IMR-90 (cell line): ENCODE data around the gene TMC1. TPM values are rescaled to one million over a fixed set of nuclear protein-coding genes. Genes with fewer than 3 reads are reported as not detected.

Source experiments
- ATAC-seq: fragments of 200-7000 bp; cut with Tn5 transposase; 2 replicates; pipeline ENCODE4 v1.9.1; 2020; ENCODE audit warnings: low read depth, mild to moderate bottlenecking, moderate library complexity
- BruUV-seq: library from RNA; stranded (reverse); fragments of 400-500 nt; replicated peaks from 2 replicates; lab custom pipeline; 2021; lab: Mats Ljungman, UMichigan
- CTCF ChIA-PET: fragments of 300-600 bp; formaldehyde crosslinking; extraction: SDS; loops from one replicate; lab custom pipeline; 2021; ENCODE audit warnings: antibody characterized with exemption; lab: Yijun Ruan, JAX
- POLR2A ChIA-PET: fragments of 300-600 bp; sonication (Branson Sonifier 250); formaldehyde crosslinking; loops from one replicate; lab custom pipeline; 2022; ENCODE audit warnings: antibody characterized with exemption; ENCODE audit not compliant: unreplicated experiment; lab: Charles Lee
- DNase-seq: peaks from one replicate; pipeline ENCODE4 v3.0.0; 2013
- H2AFZ ChIP-seq: replicated peaks from 2 replicates; pipeline ENCODE3; 2013; ENCODE audit warnings: low read length, mild to moderate bottlenecking; ENCODE audit not compliant: poor library complexity
- H2AK5ac ChIP-seq: 2 replicates; pipeline ENCODE4 v1.6.1; 2013; ENCODE audit warnings: low read depth, low read length, inconsistent platforms
- H2AK9ac ChIP-seq: replicated peaks from 2 replicates; pipeline ENCODE3; 2013; ENCODE audit warnings: mild to moderate bottlenecking, low read depth, low read length, moderate library complexity; ENCODE audit not compliant: poor library complexity
- H2BK120ac ChIP-seq: 2 replicates; pipeline ENCODE4 v1.6.1; 2013; ENCODE audit warnings: low read depth, low read length, inconsistent platforms
- H2BK15ac ChIP-seq: 3 replicates; pipeline ENCODE4 v1.6.1; 2013; ENCODE audit warnings: low read depth, low read length, inconsistent platforms
- H2BK20ac ChIP-seq: 2 replicates; pipeline ENCODE4 v1.6.1; 2013; ENCODE audit warnings: low read depth, mild to moderate bottlenecking, inconsistent platforms, low read length, moderate library complexity
- H2BK5ac ChIP-seq: 2 replicates; pipeline ENCODE4 v1.6.1; 2013; ENCODE audit warnings: mild to moderate bottlenecking, low read depth, low read length, inconsistent platforms; ENCODE audit not compliant: poor library complexity, severe bottlenecking
- H3K14ac ChIP-seq: replicated peaks from 2 replicates; pipeline ENCODE4 v1.6.1; 2013; ENCODE audit warnings: low read depth, low read length, inconsistent platforms
- H3K18ac ChIP-seq: 2 replicates; pipeline ENCODE4 v1.6.1; 2013; ENCODE audit warnings: low read depth, low read length, control low read depth
- H3K23ac ChIP-seq: 2 replicates; pipeline ENCODE4 v1.6.1; 2013; ENCODE audit warnings: low read depth, low read length, inconsistent platforms
- H3K27ac ChIP-seq: 2 replicates; pipeline ENCODE4 v1.5.1; 2013; ENCODE audit warnings: mild to moderate bottlenecking, control low read depth, low read length; ENCODE audit not compliant: insufficient read depth
- H3K27me3 ChIP-seq: 2 replicates; pipeline ENCODE4 v1.6.1; 2013; ENCODE audit warnings: low read length; ENCODE audit not compliant: control insufficient read depth, insufficient read depth
- H3K36me3 ChIP-seq: 2 replicates; pipeline ENCODE4 v1.6.1; 2013; ENCODE audit warnings: low read length, mixed read lengths; ENCODE audit not compliant: control insufficient read depth, insufficient read depth
- H3K4ac ChIP-seq: 2 replicates; pipeline ENCODE4 v1.6.1; 2013; ENCODE audit warnings: low read depth, low read length, inconsistent platforms
- H3K4me1 ChIP-seq: 2 replicates; pipeline ENCODE4 v1.6.1; 2013; ENCODE audit warnings: low read length, mixed read lengths; ENCODE audit not compliant: control insufficient read depth, insufficient read depth
- H3K4me2 ChIP-seq: 2 replicates; pipeline ENCODE4 v1.6.1; 2013; ENCODE audit warnings: low read depth, mild to moderate bottlenecking, control low read depth, low read length, moderate library complexity
- H3K4me3 ChIP-seq: 2 replicates; pipeline ENCODE4 v1.5.1; 2013; ENCODE audit warnings: low read depth, mild to moderate bottlenecking, control low read depth, low read length, moderate library complexity; ENCODE audit not compliant: insufficient read depth
- H3K56ac ChIP-seq: 2 replicates; pipeline ENCODE4 v1.6.1; 2013; ENCODE audit warnings: low read length, inconsistent platforms; ENCODE audit not compliant: insufficient read depth; ENCODE audit errors: extremely low read depth
- H3K79me1 ChIP-seq, 2 experiments: 2 replicates each; pipeline ENCODE4 v1.6.1; 2013; ENCODE audit warnings: low read length in 2 of 2, inconsistent platforms in 1 of 2, low read depth in 1 of 2
- H3K9ac ChIP-seq: 2 replicates; pipeline ENCODE4 v1.6.1; 2013; ENCODE audit warnings: low read depth, low read length, control low read depth
- H3K9me1 ChIP-seq: 2 replicates; pipeline ENCODE4 v1.6.1; 2013; ENCODE audit warnings: low read length, inconsistent platforms; ENCODE audit not compliant: insufficient read depth
- H3K9me3 ChIP-seq: 2 replicates; pipeline ENCODE4 v1.6.1; 2013; ENCODE audit warnings: low read length; ENCODE audit not compliant: control insufficient read depth, insufficient read depth
- H4K20me1 ChIP-seq: 2 replicates; pipeline ENCODE4 v1.6.1; 2013; ENCODE audit warnings: low read length, inconsistent platforms; ENCODE audit not compliant: insufficient read depth
- H4K5ac ChIP-seq: 2 replicates; pipeline ENCODE4 v1.6.1; 2013; ENCODE audit warnings: mild to moderate bottlenecking, low read depth, low read length, control low read depth
- H4K8ac ChIP-seq, 2 experiments: 2 replicates each; pipeline ENCODE4 v1.6.1; 2013; ENCODE audit warnings: low read depth in 2 of 2, low read length in 2 of 2, control low read depth in 1 of 2, inconsistent platforms in 1 of 2
- H4K91ac ChIP-seq: 2 replicates; pipeline ENCODE4 v1.6.1; 2013; ENCODE audit warnings: low read depth, low read length, inconsistent platforms; ENCODE audit not compliant: insufficient read depth
- BHLHE40 ChIP-seq: fragments of 150-350 bp; IDR thresholded peaks from 2 replicates; pipeline ENCODE4 v1.6.1; 2016; ENCODE audit warnings: mild to moderate bottlenecking, low read depth, low read length
- CEBPB ChIP-seq: IDR thresholded peaks from 2 replicates; pipeline ENCODE4 v1.6.1; 2012; ENCODE audit warnings: low read depth, low read length, improper control_type of control experiment
- CHD1 ChIP-seq: IDR thresholded peaks from 2 replicates; pipeline ENCODE4 v1.6.1; 2012; ENCODE audit warnings: low read depth, low read length, improper control_type of control experiment
- FOS ChIP-seq: fragments of 150-350 bp; IDR thresholded peaks from 2 replicates; pipeline ENCODE4 v1.6.1; 2016; ENCODE audit warnings: low read depth, low read length
- MAFK ChIP-seq: IDR thresholded peaks from 2 replicates; pipeline ENCODE4 v1.6.1; 2012; ENCODE audit warnings: low read depth, low read length, improper control_type of control experiment
- MAZ ChIP-seq: IDR thresholded peaks from 2 replicates; pipeline ENCODE4 v1.6.1; 2012; ENCODE audit warnings: low read depth, mild to moderate bottlenecking, low read length, improper control_type of control experiment, moderate library complexity, borderline replicate concordance
- MXI1 ChIP-seq: IDR thresholded peaks from 2 replicates; pipeline ENCODE4 v1.6.1; 2012; ENCODE audit warnings: low read depth, mild to moderate bottlenecking, low read length, moderate library complexity, borderline replicate concordance
- NFE2L2 ChIP-seq: fragments of 150-350 bp; IDR thresholded peaks from 2 replicates; pipeline ENCODE4 v1.6.1; 2016; ENCODE audit warnings: low read depth, mild to moderate bottlenecking, low read length
- POLR2A ChIP-seq: IDR thresholded peaks from 2 replicates; pipeline ENCODE4 v1.6.1; 2012; ENCODE audit warnings: mild to moderate bottlenecking, low read depth, low read length
- RAD21 ChIP-seq: IDR thresholded peaks from 2 replicates; pipeline ENCODE4 v1.6.1; 2012; ENCODE audit warnings: low read length, improper control_type of control experiment
- RCOR1 ChIP-seq: IDR thresholded peaks from 2 replicates; pipeline ENCODE4 v1.6.1; 2012; ENCODE audit warnings: mild to moderate bottlenecking, low read length, improper control_type of control experiment; ENCODE audit not compliant: insufficient replicate concordance
- RFX5 ChIP-seq: IDR thresholded peaks from 2 replicates; pipeline ENCODE4 v1.8.0; 2012; ENCODE audit warnings: low read depth, mild to moderate bottlenecking, low read length, moderate library complexity
- SMC3 ChIP-seq: fragments of 150-350 bp; IDR thresholded peaks from 2 replicates; pipeline ENCODE4 v1.6.1; 2016; ENCODE audit warnings: low read depth, mild to moderate bottlenecking, antibody characterized with exemption, low read length, moderate library complexity
- USF2 ChIP-seq: fragments of 150-350 bp; IDR thresholded peaks from 2 replicates; pipeline ENCODE4 v1.6.1; 2017; ENCODE audit warnings: mild to moderate bottlenecking, antibody characterized with exemption, low read length, low read depth
- dilution Hi-C: fragments of 300-500 bp; cut with HindIII; formaldehyde crosslinking; loops from one replicate; pipeline ENCODE4 v1.14.3; 2018; ENCODE audit warnings: low sequenced_read_pairs; ENCODE audit not compliant: unreplicated experiment
- in situ Hi-C: fragments of 300-500 bp; cut with MboI; formaldehyde crosslinking; loops from 3 replicates; pipeline ENCODE4 v1.14.3; 2019; ENCODE audit warnings: low sequenced_read_pairs, inconsistent platforms, mixed read lengths
- intact Hi-C: fragments of 100-400 bp; cut with micrococcal nuclease; formaldehyde crosslinking; loops from 2 replicates; pipeline ENCODE4 v1.10.0; 2022
- polyA plus RNA-seq, 3 experiments: library from polyadenylated mRNA; depleted of rRNA; stranded (reverse); fragments of >200 nt; gene quantifications; 2 replicates each; pipeline ENCODE4 v1.2.3, GENCODE V29; 2012; ENCODE audit warnings: low replicate concordance in 1 of 3
- total RNA-seq: library from RNA; depleted of rRNA; stranded (reverse); fragments of >200 nt; gene quantifications from 2 replicates; pipeline ENCODE4 v1.2.3, GENCODE V29; 2012
- TF ChIP-seq, protein P1 (sequence below): fragments of 150-350 bp; IDR thresholded peaks from 2 replicates; pipeline ENCODE4 v1.6.1; 2016; ENCODE audit warnings: low read depth, mild to moderate bottlenecking, low read length, moderate library complexity, borderline replicate concordance
- TF ChIP-seq, protein P2 (sequence below): conservative IDR thresholded peaks from 2 replicates; pipeline ENCODE4 v1.5.1; 2012; ENCODE audit warnings: mild to moderate bottlenecking, low read depth, low read length, improper control_type of control experiment

The TMC1 gene
- total and polyA plus RNA-seq, 2 of the 4 experiments (the other 2 are of a cell fraction), result not detected

GRCh38 chr9:72733895-72734294 is 212.5 kb downstream of the TMC1 start:
- POLR2A ChIA-PET, result no interaction called here
- CTCF ChIA-PET, result no interaction called here
- H3K36me3 ChIP-seq, result no peaks in the 10 kb centered on the region

More at GRCh38 chr9:72733895-72734294, 212.5 kb downstream of the TMC1 start:
- H2AK5ac ChIP-seq, result no peak overlapping the region
- no peak overlapping the region for H3K9ac ChIP-seq
- H4K5ac ChIP-seq, result no peak overlapping the region
- no peaks in the 10 kb centered on the region for H4K20me1 ChIP-seq
- no peak overlapping the region for H2BK20ac ChIP-seq
- no peak overlapping the region for H3K4me2 ChIP-seq
- no peaks in the 10 kb centered on the region for H3K4me1 ChIP-seq
- no peak overlapping the region for H3K4ac ChIP-seq
- intact Hi-C loops (no loop called here), in situ Hi-C loops (no loop called here), dilution Hi-C loops (no loop called here)
- no peak for ATAC-seq
- no peak overlapping the region for H3K27ac ChIP-seq
- H3K4me3 ChIP-seq, result no peak overlapping the region
- no peaks in the 10 kb centered on the region for H3K79me1 ChIP-seq
- H3K14ac ChIP-seq, result no peak overlapping the region
- H3K9me1 ChIP-seq, result no peaks in the 10 kb centered on the region
- no peak overlapping the region for H3K56ac ChIP-seq
- no peak overlapping the region for H2BK15ac ChIP-seq
- no peak overlapping the region for H3K18ac ChIP-seq
- no peaks in the 10 kb centered on the region for H3K9me3 ChIP-seq
- H4K8ac ChIP-seq, result no peak overlapping the region
- H3K27me3 ChIP-seq, result 0 out of 2 replicates have a peak, but pooled peaks cover 1% of the 10 kb centered on the region
- H2BK5ac ChIP-seq, result no peak overlapping the region
- H2AFZ ChIP-seq, result no peak overlapping the region
- no peak overlapping the region for H2BK120ac ChIP-seq
- BruUV-seq, result no TSS peak
- no peak overlapping the region for H2AK9ac ChIP-seq
- H3K23ac ChIP-seq, result no peak overlapping the region
- no peak overlapping the region for H4K91ac ChIP-seq
- DNase-seq, result no peak
- TF ChIP-seq MXI1 (no peak), NFE2L2 (no peak), RFX5 (no peak), MAZ (no peak), CHD1 (no peak), BHLHE40 (no peak), MAFK (no peak), RCOR1 (no peak), FOS (no peak), CEBPB (no peak), POLR2A (no peak), SMC3 (no peak), RAD21 (no peak), USF2 (no peak)
- TF ChIP-seq, protein P1, sequence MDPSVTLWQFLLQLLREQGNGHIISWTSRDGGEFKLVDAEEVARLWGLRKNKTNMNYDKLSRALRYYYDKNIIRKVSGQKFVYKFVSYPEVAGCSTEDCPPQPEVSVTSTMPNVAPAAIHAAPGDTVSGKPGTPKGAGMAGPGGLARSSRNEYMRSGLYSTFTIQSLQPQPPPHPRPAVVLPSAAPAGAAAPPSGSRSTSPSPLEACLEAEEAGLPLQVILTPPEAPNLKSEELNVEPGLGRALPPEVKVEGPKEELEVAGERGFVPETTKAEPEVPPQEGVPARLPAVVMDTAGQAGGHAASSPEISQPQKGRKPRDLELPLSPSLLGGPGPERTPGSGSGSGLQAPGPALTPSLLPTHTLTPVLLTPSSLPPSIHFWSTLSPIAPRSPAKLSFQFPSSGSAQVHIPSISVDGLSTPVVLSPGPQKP, result no peak
- TF ChIP-seq, protein P2, sequence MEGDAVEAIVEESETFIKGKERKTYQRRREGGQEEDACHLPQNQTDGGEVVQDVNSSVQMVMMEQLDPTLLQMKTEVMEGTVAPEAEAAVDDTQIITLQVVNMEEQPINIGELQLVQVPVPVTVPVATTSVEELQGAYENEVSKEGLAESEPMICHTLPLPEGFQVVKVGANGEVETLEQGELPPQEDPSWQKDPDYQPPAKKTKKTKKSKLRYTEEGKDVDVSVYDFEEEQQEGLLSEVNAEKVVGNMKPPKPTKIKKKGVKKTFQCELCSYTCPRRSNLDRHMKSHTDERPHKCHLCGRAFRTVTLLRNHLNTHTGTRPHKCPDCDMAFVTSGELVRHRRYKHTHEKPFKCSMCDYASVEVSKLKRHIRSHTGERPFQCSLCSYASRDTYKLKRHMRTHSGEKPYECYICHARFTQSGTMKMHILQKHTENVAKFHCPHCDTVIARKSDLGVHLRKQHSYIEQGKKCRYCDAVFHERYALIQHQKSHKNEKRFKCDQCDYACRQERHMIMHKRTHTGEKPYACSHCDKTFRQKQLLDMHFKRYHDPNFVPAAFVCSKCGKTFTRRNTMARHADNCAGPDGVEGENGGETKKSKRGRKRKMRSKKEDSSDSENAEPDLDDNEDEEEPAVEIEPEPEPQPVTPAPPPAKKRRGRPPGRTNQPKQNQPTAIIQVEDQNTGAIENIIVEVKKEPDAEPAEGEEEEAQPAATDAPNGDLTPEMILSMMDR, result no peak
